WERI-Rb-1 (cell line): ENCODE results near the gene HNRNPC.

ENCODE experiments used
- DNase-seq: peaks from one replicate; pipeline ENCODE4 v3.0.0-alpha.2; 2020
- H3K27ac ChIP-seq: fragments of 250-450 bp; sonication (Bioruptor Pico); 2 replicates; pipeline ENCODE4 v1.5.1; 2020; ENCODE audit warnings: mild to moderate bottlenecking, moderate library complexity
- H3K27me3 ChIP-seq: fragments of 250-450 bp; sonication (Bioruptor Pico); 2 replicates; pipeline ENCODE4 v1.5.1; 2021; ENCODE audit warnings: mild to moderate bottlenecking, low read depth, moderate library complexity; ENCODE audit not compliant: insufficient read depth, severe bottlenecking
- H3K36me3 ChIP-seq: fragments of 250-450 bp; sonication (Bioruptor Pico); 2 replicates; pipeline ENCODE4 v1.5.1; 2020; ENCODE audit warnings: mild to moderate bottlenecking, moderate library complexity
- H3K4me3 ChIP-seq: 2 replicates; pipeline ENCODE4 v1.5.1; 2011; ENCODE audit warnings: low read depth, mild to moderate bottlenecking, control low read depth, low read length
- H3K9me3 ChIP-seq: fragments of 250-450 bp; sonication (Bioruptor Pico); 2 replicates; pipeline ENCODE4 v1.5.1; 2021; ENCODE audit warnings: mild to moderate bottlenecking, moderate library complexity; ENCODE audit not compliant: severe bottlenecking
- TF ChIP-seq, protein P1 (sequence below): IDR thresholded peaks from 2 replicates; pipeline ENCODE4 v1.5.1; 2011; ENCODE audit warnings: low read depth, mild to moderate bottlenecking, control low read depth, inconsistent platforms, low read length

Gene HNRNPC

DNA sequence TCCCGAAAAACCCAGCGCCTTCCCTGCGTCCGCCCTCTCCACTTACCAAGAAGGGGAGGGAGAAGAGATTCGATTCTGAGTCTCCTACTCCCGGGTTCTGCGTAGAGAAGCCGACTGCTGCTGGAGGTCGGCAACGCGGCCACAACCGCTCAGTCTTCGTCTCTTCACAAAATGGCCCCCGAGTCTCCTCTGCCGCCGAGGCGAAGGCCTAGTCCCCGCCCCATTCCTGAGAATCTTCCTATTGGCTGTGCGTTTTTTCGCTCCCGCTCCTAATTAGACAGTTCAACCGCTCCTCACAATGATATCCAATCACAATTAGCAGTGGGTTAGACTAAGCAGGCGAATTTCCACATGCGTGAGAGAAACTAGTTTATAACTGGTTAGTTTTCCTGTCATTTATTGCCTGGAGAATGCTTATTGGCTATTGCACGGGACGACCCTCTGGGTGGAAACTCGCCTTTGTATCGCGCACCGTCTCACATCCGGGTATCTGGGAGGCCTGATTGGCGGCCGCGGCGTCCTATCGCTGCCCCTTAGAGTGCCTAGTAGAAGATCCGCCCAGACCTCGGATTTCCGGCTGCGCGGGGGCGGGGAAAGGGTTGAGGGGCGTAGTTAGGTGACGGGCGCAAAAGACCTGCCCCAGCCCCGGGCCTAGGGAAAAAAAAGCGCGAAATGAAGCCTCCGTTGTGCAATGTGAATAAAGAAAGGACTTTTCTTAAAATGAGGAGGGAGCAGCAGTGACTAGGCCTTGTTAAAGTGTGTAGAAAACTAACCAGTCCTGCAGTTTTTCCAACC, at the start of gene HNRNPC:
HNRNPC (minus strand) TSS at position 191 of the 795 bp plus-strand sequence. CDS start 35,249 bp downstream, outside the sequence.
- Histone ChIP-seq H3K9me3 (no peaks in the 10 kb centered on the region), H3K27me3 (no peaks in the 10 kb centered on the region), H3K36me3 (peaks cover 47% of the 10 kb centered on the region), H3K4me3 (peak within 1 kb of the TSS; percentile 98), H3K27ac (peak within 1 kb of the TSS; percentile 94)
- TF ChIP-seq, protein P1, sequence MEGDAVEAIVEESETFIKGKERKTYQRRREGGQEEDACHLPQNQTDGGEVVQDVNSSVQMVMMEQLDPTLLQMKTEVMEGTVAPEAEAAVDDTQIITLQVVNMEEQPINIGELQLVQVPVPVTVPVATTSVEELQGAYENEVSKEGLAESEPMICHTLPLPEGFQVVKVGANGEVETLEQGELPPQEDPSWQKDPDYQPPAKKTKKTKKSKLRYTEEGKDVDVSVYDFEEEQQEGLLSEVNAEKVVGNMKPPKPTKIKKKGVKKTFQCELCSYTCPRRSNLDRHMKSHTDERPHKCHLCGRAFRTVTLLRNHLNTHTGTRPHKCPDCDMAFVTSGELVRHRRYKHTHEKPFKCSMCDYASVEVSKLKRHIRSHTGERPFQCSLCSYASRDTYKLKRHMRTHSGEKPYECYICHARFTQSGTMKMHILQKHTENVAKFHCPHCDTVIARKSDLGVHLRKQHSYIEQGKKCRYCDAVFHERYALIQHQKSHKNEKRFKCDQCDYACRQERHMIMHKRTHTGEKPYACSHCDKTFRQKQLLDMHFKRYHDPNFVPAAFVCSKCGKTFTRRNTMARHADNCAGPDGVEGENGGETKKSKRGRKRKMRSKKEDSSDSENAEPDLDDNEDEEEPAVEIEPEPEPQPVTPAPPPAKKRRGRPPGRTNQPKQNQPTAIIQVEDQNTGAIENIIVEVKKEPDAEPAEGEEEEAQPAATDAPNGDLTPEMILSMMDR: no peak
- peak; percentile 99 for DNase-seq

DNA sequence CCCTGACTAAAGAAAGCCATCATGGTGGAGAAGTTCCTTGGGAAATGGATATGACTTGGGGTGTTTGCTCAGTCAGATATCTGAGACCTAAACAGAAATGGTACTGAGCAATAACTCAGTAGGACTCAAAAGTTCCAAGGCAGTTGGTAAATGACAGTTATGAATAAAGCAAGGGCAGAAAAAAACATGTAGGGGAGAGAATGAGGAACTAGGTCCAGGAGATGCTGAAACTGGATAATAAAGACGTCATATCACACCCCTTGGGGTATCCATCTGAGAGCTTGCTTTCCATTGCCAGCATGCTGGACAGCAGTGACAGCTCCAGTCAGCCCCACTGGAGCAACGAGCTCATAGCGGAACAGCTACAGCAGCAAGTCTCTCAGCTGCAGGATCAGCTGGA, 48.2 kb upstream of the HNRNPC start:
- Histone ChIP-seq H3K36me3 (peaks cover 16% of the 10 kb centered on the region), H3K9me3 (no peaks in the 10 kb centered on the region), H3K4me3 (no peak overlapping the region), H3K27ac (no peak overlapping the region), H3K27me3 (no peaks in the 10 kb centered on the region)
- TF ChIP-seq, protein P1: no peak
- no peak for DNase-seq

DNA sequence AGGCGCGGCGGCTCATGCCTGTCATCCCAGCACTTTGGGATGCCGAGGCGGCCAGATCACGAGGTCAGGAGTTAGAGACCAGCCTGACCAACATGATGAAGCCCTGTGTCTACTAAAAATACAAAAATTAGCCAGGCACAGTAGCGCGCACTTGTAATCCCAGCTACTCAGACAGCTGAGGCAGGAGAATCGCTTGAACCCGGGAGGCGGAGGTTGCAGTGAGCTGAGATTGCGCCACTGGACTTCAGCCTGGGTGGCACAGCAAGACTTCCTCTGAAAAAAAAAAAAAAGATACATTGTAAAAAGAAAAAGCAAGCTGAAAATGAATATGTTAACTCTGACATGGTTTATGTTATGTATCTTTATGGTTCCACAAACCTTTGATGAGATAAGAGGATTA, 44.3 kb upstream of the HNRNPC start:
- no peak overlapping the region for H3K4me3 ChIP-seq
- H3K27me3 ChIP-seq: no peaks in the 10 kb centered on the region
- no peak for DNase-seq
- H3K9me3 ChIP-seq: no peaks in the 10 kb centered on the region
- no peaks in the 10 kb centered on the region; the same call in 1 of the 2 replicates for H3K36me3 ChIP-seq
- no peak overlapping the region for H3K27ac ChIP-seq
- TF ChIP-seq, protein P1: no peak

DNA sequence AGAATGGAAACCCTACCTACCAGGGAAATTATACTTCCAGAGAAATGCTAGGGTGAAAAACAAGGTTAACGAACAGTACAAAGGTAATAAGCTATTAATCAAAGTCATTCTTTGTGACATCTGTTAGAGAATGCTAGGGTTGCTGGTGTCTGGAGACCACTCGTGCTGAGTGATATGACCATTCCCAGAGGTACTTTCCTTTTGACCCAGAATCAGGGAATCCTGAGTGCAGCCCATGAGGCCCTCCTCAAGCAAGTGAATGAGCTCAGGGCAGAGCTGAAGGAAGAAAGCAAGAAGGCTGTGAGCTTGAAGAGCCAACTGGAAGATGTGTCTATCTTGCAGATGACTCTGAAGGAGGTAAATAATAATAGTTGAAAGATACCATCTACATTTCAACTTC, 42.4 kb upstream of the HNRNPC start:
- Histone ChIP-seq H3K36me3 (peaks cover 7% of the 10 kb centered on the region), H3K27me3 (no peaks in the 10 kb centered on the region)
- TF ChIP-seq, protein P1: no peak

DNA sequence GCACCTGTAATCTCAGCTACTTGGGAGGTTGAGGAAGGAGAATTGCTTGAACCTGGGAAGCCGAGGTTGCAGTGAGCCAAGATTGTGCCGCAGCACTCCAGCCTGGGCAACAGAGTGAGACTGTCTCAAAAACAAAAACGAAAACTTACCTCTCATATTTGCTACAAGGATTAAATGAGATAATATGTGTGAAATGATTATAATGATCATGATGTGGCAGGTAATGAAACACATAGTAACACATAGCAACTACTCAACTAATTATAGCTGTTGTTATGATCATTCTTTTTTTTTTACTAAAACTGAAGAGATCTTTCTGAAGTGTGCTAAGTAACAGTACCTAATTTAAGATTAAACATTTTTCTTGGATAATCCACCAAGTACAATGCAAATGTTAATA, 40.7 kb upstream of the HNRNPC start:
- no peaks in the 10 kb centered on the region for H3K9me3 ChIP-seq
- H3K27me3 ChIP-seq: no peaks in the 10 kb centered on the region
- no peak overlapping the region for H3K4me3 ChIP-seq
- H3K27ac ChIP-seq: no peak overlapping the region
- no peak for DNase-seq
- TF ChIP-seq, protein P1: no peak
- peaks cover 12% of the 10 kb centered on the region for H3K36me3 ChIP-seq

More for the DNA sequence above, 42.4 kb upstream of the HNRNPC start:
- H3K9me3 ChIP-seq: no peaks in the 10 kb centered on the region
- H3K4me3 ChIP-seq: no peak overlapping the region
- no peak overlapping the region for H3K27ac ChIP-seq
- DNase-seq: no peak
